Panc1 (cell line): Measurements from ENCODE around the gene EHD1. TPM values are rescaled to one million over a fixed set of nuclear protein-coding genes. Genes with fewer than 3 reads are reported as not detected.
A peak's percentile ranks its signal among the peaks of the same experiment; 100 is the strongest.

Experiments
- ATAC-seq: fragments of 200-7000 bp; cut with Tn5 transposase; 2 replicates; pipeline ENCODE4 v1.9.1; 2020; ENCODE audit warnings: mild to moderate bottlenecking, moderate library complexity
- BruUV-seq: library from RNA; stranded (reverse); fragments of 400-500 nt; replicated peaks from 2 replicates; lab custom pipeline; 2021; lab: Mats Ljungman, UMichigan
- CTCF ChIA-PET: fragments of 300-600 bp; sonication (Branson Sonifier 250); formaldehyde crosslinking; loops from one replicate; lab custom pipeline; 2022; ENCODE audit warnings: antibody characterized with exemption; lab: Charles Lee
- POLR2A ChIA-PET: fragments of 300-600 bp; sonication (Branson Sonifier 250); formaldehyde crosslinking; loops from one replicate; lab custom pipeline; 2022; ENCODE audit warnings: antibody characterized with exemption; lab: Charles Lee
- DNase-seq: peaks from one replicate; pipeline ENCODE4 v3.0.0-alpha.2; 2010; ENCODE audit warnings: low read depth, low spot score
- H3K27ac ChIP-seq: 2 replicates; pipeline ENCODE4 v1.5.1; 2011; ENCODE audit warnings: mild to moderate bottlenecking, low read length, inconsistent platforms
- H3K27me3 ChIP-seq: fragments of 200-500 bp; sonication (Bioruptor generic); 2 replicates; pipeline ENCODE4 v1.6.0; 2014; ENCODE audit warnings: low read length, inconsistent platforms; ENCODE audit not compliant: control insufficient read depth, insufficient read depth
- H3K36me3 ChIP-seq: fragments of 200-500 bp; sonication (Bioruptor generic); 2 replicates; pipeline ENCODE4 v1.5.1; 2014; ENCODE audit warnings: inconsistent platforms, mild to moderate bottlenecking, low read length, moderate library complexity; ENCODE audit not compliant: control insufficient read depth, insufficient read depth
- H3K4me1 ChIP-seq: 2 replicates; pipeline ENCODE4 v1.5.1; 2011; ENCODE audit warnings: inconsistent platforms, mild to moderate bottlenecking, low read length, moderate library complexity; ENCODE audit not compliant: control insufficient read depth, insufficient read depth
- H3K4me3 ChIP-seq, 2 experiments: 2 replicates each; pipeline ENCODE4 v1.5.1; 2011 to 2012; ENCODE audit warnings: low read depth in 2 of 2, low read length in 2 of 2, mild to moderate bottlenecking in 2 of 2, inconsistent platforms in 1 of 2, moderate library complexity in 1 of 2
- H3K9me3 ChIP-seq: fragments of 200-500 bp; sonication (Bioruptor generic); 2 replicates; pipeline ENCODE4 v1.5.1; 2014; ENCODE audit warnings: low read depth, mild to moderate bottlenecking, inconsistent platforms, low read length, moderate library complexity; ENCODE audit not compliant: control insufficient read depth, insufficient read depth
- CTCF ChIP-seq: fragments of 450-650 bp; IDR thresholded peaks from 2 replicates; pipeline ENCODE4 v1.5.1; 2017; ENCODE audit warnings: mild to moderate bottlenecking
- POLR2AphosphoS5 ChIP-seq: IDR thresholded peaks from 2 replicates; pipeline ENCODE4 v1.6.1; 2012; ENCODE audit warnings: mild to moderate bottlenecking, low read depth, low read length, moderate library complexity
- REST ChIP-seq, 2 experiments: IDR thresholded peaks; 2 replicates each; pipeline ENCODE4 v1.6.1; 2011 to 2012; ENCODE audit warnings: low read depth in 2 of 2, control low read depth in 1 of 2, low read length in 1 of 2, mild to moderate bottlenecking in 1 of 2, moderate library complexity in 1 of 2; ENCODE audit not compliant: insufficient read depth in 1 of 2
- SIN3A ChIP-seq: IDR thresholded peaks from 2 replicates; pipeline ENCODE4 v1.6.1; 2012; ENCODE audit warnings: low read depth, mild to moderate bottlenecking, low read length, moderate library complexity, borderline replicate concordance; ENCODE audit not compliant: insufficient read depth
- TCF7L2 ChIP-seq: IDR thresholded peaks from 2 replicates; pipeline ENCODE4 v1.6.1; 2011; ENCODE audit warnings: mild to moderate bottlenecking, low read depth, low read length, inconsistent platforms
- in situ Hi-C: cut with HindIII; loops from 2 replicates; pipeline ENCODE4 v1.10.0; 2016; ENCODE audit warnings: low sequenced_read_pairs, low pct_unique_long_range_greater_than_20kb
- intact Hi-C: fragments of 100-400 bp; cut with micrococcal nuclease; formaldehyde crosslinking; loops from one replicate; pipeline ENCODE4 v1.10.0; 2022; ENCODE audit not compliant: unreplicated experiment
- total RNA-seq: library from RNA; stranded (reverse); gene quantifications from one replicate; pipeline ENCODE4 v1.2.1, GENCODE V29; 2021; ENCODE audit not compliant: unreplicated experiment

EHD1 gene
- total RNA-seq, 1 experiment from 2014 or later: 186 TPM

- POLR2A ChIA-PET: interaction anchor here (2.0 kb wide), 1 partner anchor 11 kb away, joined by 7 read pairs; no protein-coding TSS in a partner anchor
- intact Hi-C loops (no loop called here), in situ Hi-C loops (no loop called here)
- ATAC-seq (no peak), DNase-seq (no peak)
- Histone ChIP-seq H3K36me3 (no peaks in the 10 kb centered on the region), H3K4me1 (peaks cover 82% of the 10 kb centered on the region), H3K27me3 (no peaks in the 10 kb centered on the region), H3K27ac (peak overlapping the region; percentile 85), H3K9me3 (no peaks in the 10 kb centered on the region), H3K4me3 (no peak overlapping the region)
- CTCF ChIA-PET: interaction anchor here (1.4 kb wide), 1 partner anchor 19 kb away, joined by 4 read pairs; no protein-coding TSS in a partner anchor
- no peak for TF ChIP-seq REST (IDR thresholded peaks at IDR 0.05; ENCODE audit: insufficient read depth in 1 of 2, low read depth in 2 of 2, low read length in 1 of 2)
- no peak for TF ChIP-seq POLR2AphosphoS5
- TF ChIP-seq SIN3A: no peak
- no peak for TF ChIP-seq TCF7L2
- TF ChIP-seq CTCF: no peak
- no TSS peak for BruUV-seq
These were observed 12.3 kb downstream of the EHD1 start for GRCh38 chr11:64866173-64866491.

GRCh38 chr11:64865286-64866172 lies 12.9 kb downstream of the EHD1 start:
- TF ChIP-seq POLR2AphosphoS5 (0 out of 2 replicates have a peak, but pooled peaks have one; percentile 7), SIN3A (no peak), REST (IDR thresholded peaks at IDR 0.05; ENCODE audit: insufficient read depth in 1 of 2, low read depth in 2 of 2, low read length in 1 of 2) (no peak), TCF7L2 (no peak), CTCF (no peak)
- no peaks in the 10 kb centered on the region for H3K9me3 ChIP-seq
- H3K27ac ChIP-seq: peak overlapping the region; percentile 85
- no TSS peak for BruUV-seq
- H3K27me3 ChIP-seq: no peaks in the 10 kb centered on the region
- DNase-seq (no peak), ATAC-seq (no peak)
- peaks cover 76% of the 10 kb centered on the region for H3K4me1 ChIP-seq
- ChIA-PET POLR2A (interaction anchor here (2.0 kb wide), 1 partner anchor 12 kb away, joined by 7 read pairs; no protein-coding TSS in a partner anchor), CTCF (interaction anchor here (0.7 to 1.7 kb wide), 4 partner anchors 11 to 18 kb away, joined by 4 to 8 read pairs (median 6); no protein-coding TSS in a partner anchor)
- in situ Hi-C loops (no loop called here), intact Hi-C loops (no loop called here)
- no peaks in the 10 kb centered on the region for H3K36me3 ChIP-seq
- H3K4me3 ChIP-seq: 0 out of 4 replicates have a peak overlapping the region, but pooled peaks of 1 of the 2 experiments have one; percentile 17
